Stimulated activated memory B cell treated with anti-CD40 and anti-IgM and Interleukin-4, amounts not matched to agents 10 μg/mL and 1 μg/mL and 100 μg/mL, for 72 hours (primary cell): ENCODE data around the gene POC1B.

Source experiments
- ATAC-seq: fragments of 150-1000 bp; cut with Tn5 transposase; 2 replicates; pipeline ENCODE4 v1.10.0; 2021
- H3K27ac Mint-ChIP-seq: one replicate; pipeline ENCODE4 v1.8.0; 2022; ENCODE audit warnings: mild to moderate bottlenecking, mixed read lengths
- H3K27me3 Mint-ChIP-seq: one replicate; pipeline ENCODE4 v1.8.0; 2022; ENCODE audit warnings: mixed read lengths
- H3K36me3 Mint-ChIP-seq: one replicate; pipeline ENCODE4 v1.8.0; 2022; ENCODE audit warnings: mixed read lengths
- H3K4me1 Mint-ChIP-seq: one replicate; pipeline ENCODE4 v1.8.0; 2022; ENCODE audit warnings: mixed read lengths
- H3K4me3 Mint-ChIP-seq: one replicate; pipeline ENCODE4 v1.8.0; 2022; ENCODE audit warnings: mild to moderate bottlenecking, moderate library complexity, mixed read lengths
- H3K9me3 Mint-ChIP-seq: one replicate; pipeline ENCODE4 v1.8.0; 2022; ENCODE audit warnings: mixed read lengths

POC1B gene

DNA sequence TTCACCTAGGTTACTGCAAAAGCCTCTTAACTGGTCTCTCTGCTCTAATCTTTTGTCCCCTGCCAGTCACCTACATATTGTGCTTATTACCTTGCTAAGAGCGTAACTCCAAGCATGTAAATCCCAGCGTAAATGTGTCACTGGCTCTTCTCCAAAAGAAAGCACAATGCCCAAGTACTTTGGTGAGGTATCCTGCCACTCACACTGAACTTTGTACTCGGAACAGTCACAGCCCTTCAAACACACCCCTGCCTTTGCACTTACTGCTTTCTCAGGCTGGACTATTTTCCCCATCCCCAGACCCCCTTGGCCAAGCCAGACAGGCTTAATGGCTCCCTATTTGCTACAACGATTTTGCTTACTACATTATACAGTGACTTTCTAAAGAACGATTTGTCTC lies 33.0 kb downstream of the POC1B start:
- ATAC-seq: no peak
- peaks cover 29% of the 10 kb centered on the region for H3K4me1 Mint-ChIP-seq
- no peaks in the 10 kb centered on the region for H3K27me3 Mint-ChIP-seq
- H3K27ac Mint-ChIP-seq: no peak overlapping the region
- peaks cover 27% of the 10 kb centered on the region for H3K36me3 Mint-ChIP-seq
- H3K9me3 Mint-ChIP-seq: no peaks in the 10 kb centered on the region
- H3K4me3 Mint-ChIP-seq: no peak overlapping the region

GRCh38 chr12:89490922-89491321 lies 34.9 kb downstream of the POC1B start:
- ATAC-seq: no peak
- no peaks in the 10 kb centered on the region for H3K9me3 Mint-ChIP-seq
- no peak overlapping the region for H3K4me3 Mint-ChIP-seq
- H3K36me3 Mint-ChIP-seq: peaks cover 42% of the 10 kb centered on the region
- H3K4me1 Mint-ChIP-seq: peaks cover 24% of the 10 kb centered on the region
- H3K27ac Mint-ChIP-seq: no peak overlapping the region
- H3K27me3 Mint-ChIP-seq: no peaks in the 10 kb centered on the region

- H3K9me3 Mint-ChIP-seq: no peaks in the 10 kb centered on the region
- H3K36me3 Mint-ChIP-seq: peaks cover 62% of the 10 kb centered on the region
- H3K4me1 Mint-ChIP-seq: no peaks in the 10 kb centered on the region
- no peak overlapping the region for H3K4me3 Mint-ChIP-seq
- no peak for ATAC-seq
- no peaks in the 10 kb centered on the region for H3K27me3 Mint-ChIP-seq
- H3K27ac Mint-ChIP-seq: no peak overlapping the region
These were observed 39.6 kb downstream of the POC1B start for GRCh38 chr12:89486264-89486663.

- no peak for ATAC-seq
- peaks cover 59% of the 10 kb centered on the region for H3K36me3 Mint-ChIP-seq
- H3K27me3 Mint-ChIP-seq: no peaks in the 10 kb centered on the region
- no peaks in the 10 kb centered on the region for H3K4me1 Mint-ChIP-seq
- H3K9me3 Mint-ChIP-seq: no peaks in the 10 kb centered on the region
- H3K4me3 Mint-ChIP-seq: no peak overlapping the region
- H3K27ac Mint-ChIP-seq: no peak overlapping the region
These were observed 41.4 kb downstream of the POC1B start for GRCh38 chr12:89484470-89484869.

GRCh38 chr12:89481213-89481914 lies 44.5 kb downstream of the POC1B start:
- Mint-ChIP-seq H3K27me3 (no peaks in the 10 kb centered on the region), H3K4me1 (no peaks in the 10 kb centered on the region), H3K9me3 (no peaks in the 10 kb centered on the region), H3K36me3 (peaks cover 41% of the 10 kb centered on the region), H3K27ac (no peak overlapping the region), H3K4me3 (no peak overlapping the region)
- ATAC-seq: no peak

- Mint-ChIP-seq H3K27ac (no peak overlapping the region), H3K9me3 (no peaks in the 10 kb centered on the region), H3K36me3 (peaks cover 32% of the 10 kb centered on the region), H3K27me3 (no peaks in the 10 kb centered on the region), H3K4me3 (no peak overlapping the region), H3K4me1 (no peaks in the 10 kb centered on the region)
- no peak for ATAC-seq
These were observed 45.9 kb downstream of the POC1B start for GRCh38 chr12:89479982-89480381.

- Mint-ChIP-seq H3K27me3 (no peaks in the 10 kb centered on the region), H3K27ac (no peak overlapping the region), H3K4me1 (no peaks in the 10 kb centered on the region), H3K9me3 (no peaks in the 10 kb centered on the region), H3K4me3 (no peak overlapping the region), H3K36me3 (peaks cover 14% of the 10 kb centered on the region)
- no peak for ATAC-seq
These were observed 48.1 kb downstream of the POC1B start for GRCh38 chr12:89477633-89478279.

DNA sequence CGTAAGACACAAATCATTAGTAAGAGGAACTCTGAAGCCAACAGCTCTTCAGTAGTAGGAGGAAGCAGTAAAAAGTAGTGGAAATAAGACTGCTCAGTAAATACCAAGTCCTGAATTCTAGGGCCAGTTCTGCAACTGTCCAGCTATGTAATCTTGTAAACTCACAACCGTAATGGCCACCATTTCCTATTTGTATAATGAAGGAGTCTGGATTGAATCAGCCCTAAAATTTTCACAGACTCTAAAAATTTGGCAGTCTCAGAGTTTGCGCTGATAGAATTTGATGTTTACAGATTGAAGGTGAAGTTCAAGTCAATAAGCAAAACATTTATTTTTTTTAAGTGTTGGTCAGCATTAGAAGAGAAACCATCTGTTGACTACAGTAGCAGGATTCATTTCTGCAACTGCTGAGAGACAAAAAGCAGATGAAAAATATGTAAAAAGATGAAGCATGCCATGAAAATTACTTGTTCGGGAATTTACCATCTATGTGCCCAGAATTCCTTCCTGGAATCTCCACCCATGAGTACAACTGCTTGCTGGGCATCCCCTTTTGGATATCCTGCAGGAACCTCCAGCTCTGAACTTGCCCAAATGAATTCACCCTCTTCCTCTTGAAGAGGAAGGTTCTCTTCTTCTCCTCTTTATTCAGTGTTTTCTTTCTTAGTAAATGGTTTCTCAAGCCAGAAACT lies 48.8 kb downstream of the POC1B start:
- H3K9me3 Mint-ChIP-seq: no peaks in the 10 kb centered on the region
- peaks cover 10% of the 10 kb centered on the region for H3K36me3 Mint-ChIP-seq
- no peaks in the 10 kb centered on the region for H3K4me1 Mint-ChIP-seq
- no peak for ATAC-seq
- no peaks in the 10 kb centered on the region for H3K27me3 Mint-ChIP-seq
- no peak overlapping the region for H3K27ac Mint-ChIP-seq
- H3K4me3 Mint-ChIP-seq: no peak overlapping the region

- H3K27ac Mint-ChIP-seq: no peak overlapping the region
- no peak overlapping the region for H3K4me3 Mint-ChIP-seq
- H3K27me3 Mint-ChIP-seq: no peaks in the 10 kb centered on the region
- no peak for ATAC-seq
- no peaks in the 10 kb centered on the region for H3K9me3 Mint-ChIP-seq
- peaks cover 2% of the 10 kb centered on the region for H3K36me3 Mint-ChIP-seq
- no peaks in the 10 kb centered on the region for H3K4me1 Mint-ChIP-seq
These were observed 49.6 kb downstream of the POC1B start for GRCh38 chr12:89476232-89476631.

GRCh38 chr12:89475203-89475990 lies 50.5 kb downstream of the POC1B start:
- no peaks in the 10 kb centered on the region for H3K4me1 Mint-ChIP-seq
- no peaks in the 10 kb centered on the region for H3K36me3 Mint-ChIP-seq
- no peak for ATAC-seq
- no peaks in the 10 kb centered on the region for H3K27me3 Mint-ChIP-seq
- H3K4me3 Mint-ChIP-seq: no peak overlapping the region
- no peaks in the 10 kb centered on the region for H3K9me3 Mint-ChIP-seq
- H3K27ac Mint-ChIP-seq: no peak overlapping the region

DNA sequence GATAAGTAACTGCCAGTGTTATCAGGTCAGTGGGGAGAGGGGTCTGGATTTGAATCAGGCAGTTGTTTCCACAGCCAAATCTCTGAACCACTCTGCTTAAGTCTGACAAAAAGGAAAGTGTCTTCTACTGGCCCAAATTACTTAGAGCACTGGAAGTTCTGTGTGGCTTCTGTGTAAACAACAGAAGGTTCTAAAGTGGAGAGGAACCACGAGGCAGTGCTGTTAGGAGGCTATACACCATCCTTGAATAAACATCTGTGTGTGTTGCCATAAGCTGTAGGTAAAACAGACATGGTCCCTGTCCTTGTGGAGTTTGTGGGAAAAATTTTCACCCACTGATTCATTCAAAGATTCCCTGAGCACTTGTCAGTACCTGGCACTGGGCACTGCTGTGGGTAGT lies 51.2 kb downstream of the POC1B start:
- Mint-ChIP-seq H3K27ac (peak overlapping the region; percentile 7), H3K36me3 (no peaks in the 10 kb centered on the region), H3K27me3 (no peaks in the 10 kb centered on the region), H3K4me1 (peaks cover 1% of the 10 kb centered on the region), H3K4me3 (no peak overlapping the region), H3K9me3 (no peaks in the 10 kb centered on the region)
- no peak for ATAC-seq

DNA sequence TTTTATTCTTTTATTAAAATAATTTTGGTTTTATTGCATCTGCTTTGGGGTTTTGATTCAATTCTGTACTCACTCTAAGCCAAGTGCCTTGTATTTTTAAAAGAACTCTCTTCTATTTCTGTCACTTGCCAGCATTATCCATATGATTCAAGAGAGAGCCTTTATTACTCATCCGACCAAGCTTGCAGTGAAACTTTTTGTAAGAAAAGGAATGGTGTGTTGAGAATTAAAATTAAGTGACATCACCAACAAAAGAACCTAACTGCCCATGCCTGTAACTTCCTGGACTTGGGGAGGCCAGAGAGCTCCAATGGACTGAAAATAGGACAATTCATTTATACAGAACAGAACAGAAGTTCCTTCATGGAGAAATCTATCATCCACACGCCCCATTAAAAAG lies 53.3 kb downstream of the POC1B start:
- Mint-ChIP-seq H3K36me3 (no peaks in the 10 kb centered on the region), H3K27ac (no peak overlapping the region), H3K4me3 (no peak overlapping the region), H3K4me1 (peaks cover 22% of the 10 kb centered on the region), H3K27me3 (no peaks in the 10 kb centered on the region), H3K9me3 (no peaks in the 10 kb centered on the region)
- no peak for ATAC-seq

DNA sequence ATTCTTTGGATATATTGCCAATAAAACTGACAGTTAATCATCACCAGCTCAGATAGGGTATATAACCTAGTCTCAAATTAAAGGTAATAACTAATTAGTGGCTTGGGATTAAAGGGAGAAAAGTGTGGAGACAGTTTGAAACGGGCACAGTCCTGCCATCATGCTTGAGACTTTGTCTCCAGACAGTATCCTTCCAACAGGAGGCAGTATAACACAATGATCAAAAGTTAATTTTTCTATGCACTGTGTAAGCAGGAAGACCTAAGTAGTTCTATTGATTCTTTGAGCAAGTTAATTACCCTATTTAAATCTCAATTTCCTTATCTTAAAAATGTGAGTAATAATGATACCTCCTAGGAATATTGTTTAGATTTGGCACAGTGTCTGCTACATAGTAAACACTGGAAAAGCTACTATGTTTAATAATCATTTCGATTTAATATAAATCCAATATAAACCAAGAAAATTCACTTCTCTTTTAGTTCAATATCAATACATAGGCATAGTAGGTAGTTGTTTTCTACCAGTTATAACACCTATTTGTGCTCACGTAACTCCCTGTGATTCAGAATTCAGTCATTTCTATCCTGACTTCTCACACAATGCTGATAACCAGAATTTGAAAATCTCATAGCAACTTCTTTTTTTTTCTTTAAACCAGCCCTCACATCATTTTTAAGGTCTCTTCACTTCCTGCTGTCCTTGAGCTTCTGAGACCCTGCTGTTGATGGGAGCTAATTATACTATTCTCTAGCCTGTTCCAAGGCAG lies 54.9 kb downstream of the POC1B start:
- H3K4me3 Mint-ChIP-seq: no peak overlapping the region
- no peaks in the 10 kb centered on the region for H3K36me3 Mint-ChIP-seq
- H3K9me3 Mint-ChIP-seq: no peaks in the 10 kb centered on the region
- peak; percentile 64 for ATAC-seq
- H3K27me3 Mint-ChIP-seq: no peaks in the 10 kb centered on the region
- peak overlapping the region; percentile 24 for H3K27ac Mint-ChIP-seq
- H3K4me1 Mint-ChIP-seq: peaks cover 26% of the 10 kb centered on the region

DNA sequence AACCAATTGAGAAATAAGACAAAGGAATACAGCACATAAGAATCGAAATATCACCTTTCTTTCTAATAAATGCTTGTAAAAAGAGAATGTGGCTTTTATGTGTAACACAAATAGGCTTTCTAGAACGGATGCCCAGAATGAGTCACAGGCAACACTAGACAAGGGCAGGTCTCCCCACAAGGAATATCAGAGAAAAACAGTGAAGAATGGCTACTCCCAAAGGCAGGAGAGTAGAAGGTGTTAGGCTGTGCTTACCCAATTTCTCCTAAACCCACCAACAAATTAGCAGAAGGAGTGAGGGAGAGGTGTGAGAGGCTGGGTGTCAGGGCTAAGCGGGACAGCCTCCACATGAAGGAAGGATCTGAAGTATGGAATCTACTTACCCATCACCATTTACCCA lies 56.5 kb downstream of the POC1B start:
- Mint-ChIP-seq H3K9me3 (no peaks in the 10 kb centered on the region), H3K4me1 (peaks cover 26% of the 10 kb centered on the region), H3K27me3 (no peaks in the 10 kb centered on the region), H3K4me3 (no peak overlapping the region), H3K36me3 (no peaks in the 10 kb centered on the region), H3K27ac (peak overlapping the region; percentile 36)
- ATAC-seq: no peak
